GM21381 (cell line): ENCODE measurements around the gene INSM1.

Source experiments
- ATAC-seq: cut with Tn5 transposase; IDR thresholded peaks from one replicate; pipeline ENCODE4 v1.9.1; 2021; ENCODE audit warnings: mild to moderate bottlenecking, moderate library complexity; ENCODE audit not compliant: unreplicated experiment

The INSM1 gene

DNA sequence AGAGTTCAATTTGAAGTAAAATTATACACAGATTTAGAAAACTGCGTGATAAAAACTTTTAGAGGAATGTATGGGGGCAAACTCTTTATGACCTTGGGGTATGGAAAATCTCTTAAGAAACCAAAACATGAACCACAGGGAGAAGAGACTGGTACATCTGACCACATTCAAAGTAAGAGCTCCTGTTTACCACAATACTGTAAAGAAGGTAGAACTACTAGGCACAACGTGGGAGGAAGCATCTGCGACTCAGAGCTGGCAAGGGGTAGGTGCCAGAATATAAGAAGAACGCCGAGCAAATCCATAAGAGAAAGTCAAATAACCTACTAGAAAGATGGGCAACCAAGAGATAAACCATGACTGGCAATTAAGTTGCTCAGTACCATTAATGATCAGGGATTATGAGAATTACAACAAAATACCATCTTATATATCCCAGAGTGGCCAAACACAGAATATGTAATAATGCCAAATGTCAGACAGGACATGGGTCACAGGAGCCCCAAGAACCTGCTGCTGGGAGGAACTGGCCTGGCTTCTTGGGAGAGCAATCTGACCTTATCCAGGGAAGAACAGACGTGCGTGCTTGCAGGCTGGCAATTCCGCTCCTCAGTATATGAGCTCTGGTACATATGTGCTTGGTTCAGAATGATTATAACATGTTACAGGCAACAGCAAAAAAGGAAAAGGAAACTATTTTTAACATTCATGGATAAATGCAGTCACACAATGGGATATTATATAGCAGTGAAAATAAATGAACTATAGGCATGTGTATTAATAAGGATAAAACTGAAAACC lies 50.2 kb downstream of the INSM1 start:
- ATAC-seq, result no peak
